ENCODE data around the gene HPS4.

The HPS4 gene

DNA sequence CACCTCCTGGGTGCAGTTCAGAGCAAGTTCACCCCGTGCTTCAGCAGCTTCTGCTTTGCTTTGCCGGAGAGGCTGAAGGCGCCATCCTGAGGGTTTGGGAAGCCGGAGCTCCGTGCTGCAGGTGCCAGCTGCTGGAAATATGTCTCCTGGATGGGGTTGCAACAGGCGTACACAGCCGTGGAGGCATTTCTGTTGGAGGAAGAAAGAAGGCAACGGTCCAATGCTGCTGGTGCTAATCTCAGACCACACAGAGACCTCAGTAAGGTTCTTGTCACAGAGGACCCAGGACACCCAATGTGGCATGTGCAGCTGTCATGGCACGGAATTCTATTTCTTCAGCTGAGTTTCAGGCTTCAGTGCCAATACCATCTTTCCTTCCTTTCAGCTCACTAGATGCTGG is 30.4 kb downstream of the HPS4 start:
- Histone ChIP-seq H3K4me1 (ENCODE audit: control insufficient read depth, insufficient read depth, low read length, poor library complexity, severe bottlenecking) (no peaks in the 10 kb centered on the region), H3K27ac (ENCODE audit: low read depth, low read length, severe bottlenecking) (no peak overlapping the region), H3K36me3 (ENCODE audit: control insufficient read depth, insufficient read depth, low read length) (peaks cover 57% of the 10 kb centered on the region), H3K4me3 (ENCODE audit: extremely low read depth, insufficient read depth, low read length, poor library complexity, severe bottlenecking) (no peak overlapping the region), H3K9me3 (ENCODE audit: control insufficient read depth, low read length) (no peaks in the 10 kb centered on the region)
- WGBS, 2 experiments (ENCODE audit: insufficient coverage in 2 of 2): 92 to 95% methylated on average over 8 to 9 of the region's 9 CpGs

DNA sequence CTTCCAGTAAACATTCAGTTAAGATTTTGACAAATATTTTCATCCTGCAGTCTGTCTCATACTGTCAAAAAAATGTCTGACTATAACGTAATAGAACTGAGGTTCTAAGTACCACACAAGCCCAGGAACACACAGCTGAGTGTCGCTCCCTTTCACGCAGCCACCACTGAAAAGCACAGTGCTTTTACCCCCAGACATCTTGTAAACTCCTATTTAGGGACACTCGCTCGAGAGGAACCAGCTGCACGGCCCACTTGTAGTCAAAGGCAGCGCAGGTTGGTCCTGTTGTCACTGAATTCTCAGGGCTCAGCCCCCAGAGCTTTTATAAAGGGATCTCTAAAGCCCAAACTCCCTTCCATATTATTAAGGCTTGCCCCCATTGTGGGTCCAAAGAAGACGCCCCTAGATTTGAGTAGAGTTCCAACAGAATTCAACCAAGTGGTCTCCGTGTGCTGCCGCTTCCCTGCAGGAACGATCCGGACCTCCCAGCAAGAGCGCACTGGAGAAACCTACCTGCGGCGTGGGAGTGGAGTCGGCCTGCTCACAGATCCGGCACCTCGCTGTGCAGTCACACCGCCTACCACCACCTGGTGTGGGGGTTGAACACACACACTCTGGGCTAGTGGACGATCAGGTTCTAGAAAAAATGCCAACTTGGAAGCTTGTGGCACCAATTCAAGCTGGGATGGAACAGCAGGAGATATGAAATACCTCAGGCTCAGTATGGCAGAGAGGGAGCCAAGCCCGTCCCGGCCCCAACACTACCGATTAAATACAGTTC is 31.2 kb downstream of the HPS4 start:
- H3K4me1 ChIP-seq (ENCODE audit: control insufficient read depth, insufficient read depth, low read length, poor library complexity, severe bottlenecking): no peaks in the 10 kb centered on the region
- 95 to 97% methylated on average over 20 to 21 of the region's 23 CpGs for WGBS, 2 experiments (ENCODE audit: insufficient coverage in 2 of 2)
- H3K27ac ChIP-seq (ENCODE audit: low read depth, low read length, severe bottlenecking): no peak overlapping the region
- H3K36me3 ChIP-seq (ENCODE audit: control insufficient read depth, insufficient read depth, low read length): peaks cover 51% of the 10 kb centered on the region
- H3K4me3 ChIP-seq (ENCODE audit: extremely low read depth, insufficient read depth, low read length, poor library complexity, severe bottlenecking): no peak overlapping the region
- no peaks in the 10 kb centered on the region for H3K9me3 ChIP-seq (ENCODE audit: control insufficient read depth, low read length)

DNA sequence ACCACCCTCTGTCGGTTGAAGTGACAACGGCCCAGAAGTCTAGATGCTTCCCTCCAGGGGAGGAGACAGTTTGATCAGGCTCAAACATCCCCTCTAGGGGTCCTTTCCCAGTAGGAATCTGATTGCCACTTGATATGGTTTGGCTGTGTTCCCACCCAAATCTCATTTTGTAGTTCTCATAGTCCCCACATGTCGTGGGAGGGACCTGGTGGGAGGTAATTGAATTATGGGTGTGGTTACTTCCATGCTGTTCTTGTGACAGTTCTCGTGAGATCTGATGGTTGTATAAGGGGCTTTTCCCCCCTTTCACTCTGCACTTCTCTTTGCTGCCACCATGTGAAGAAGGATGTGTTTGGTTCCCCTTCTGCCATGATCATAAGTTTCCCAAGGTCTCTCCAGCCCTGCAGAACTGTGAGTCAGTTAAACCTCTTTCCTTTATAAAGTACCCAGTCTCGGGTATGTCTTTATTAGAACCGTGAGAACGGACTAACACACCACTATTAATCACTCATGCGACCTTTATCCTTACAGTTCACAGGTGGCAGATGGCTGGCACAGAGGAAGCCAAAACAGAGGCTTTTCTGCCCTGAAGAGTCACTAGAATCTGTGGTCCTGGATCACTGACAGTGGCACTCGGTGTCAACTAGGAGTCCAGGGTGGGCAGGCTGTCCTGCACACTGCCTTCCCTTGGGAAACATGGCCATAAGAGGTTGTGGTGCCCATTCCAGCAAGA is 33.0 kb downstream of the HPS4 start:
- WGBS, 2 experiments (ENCODE audit: insufficient coverage in 2 of 2): 91 to 98% methylated on average over 5 of the region's 9 CpGs

DNA sequence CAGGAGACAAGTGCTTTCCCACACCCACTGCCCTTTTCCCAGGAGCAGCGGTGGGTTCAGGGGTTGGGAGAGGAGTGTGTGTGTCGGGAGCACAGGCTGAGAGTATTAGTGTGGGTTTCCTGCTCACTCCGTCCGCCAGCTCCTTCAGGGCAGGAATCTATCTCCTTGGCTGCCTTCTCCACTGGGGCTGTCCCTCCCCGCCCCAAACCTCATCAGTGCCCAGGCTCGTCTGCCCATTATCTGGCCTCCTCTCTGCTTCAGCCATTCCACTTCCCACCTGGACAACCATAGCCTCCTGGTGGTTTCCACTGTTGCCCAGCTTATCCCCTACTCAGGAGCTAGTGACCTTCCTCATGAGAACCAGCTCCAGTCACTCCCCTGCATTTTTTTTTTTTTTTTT is 34.6 kb downstream of the HPS4 start:
- H3K9me3 ChIP-seq (ENCODE audit: control insufficient read depth, low read length): no peaks in the 10 kb centered on the region
- no peaks in the 10 kb centered on the region for H3K4me1 ChIP-seq (ENCODE audit: control insufficient read depth, insufficient read depth, low read length, poor library complexity, severe bottlenecking)
- H3K27ac ChIP-seq (ENCODE audit: low read depth, low read length, severe bottlenecking): no peak overlapping the region
- H3K36me3 ChIP-seq (ENCODE audit: control insufficient read depth, insufficient read depth, low read length): peaks cover 32% of the 10 kb centered on the region
- WGBS, 2 experiments (ENCODE audit: insufficient coverage in 2 of 2): 88 to 93% methylated on average over 2 to 4 of the region's 6 CpGs
- H3K4me3 ChIP-seq (ENCODE audit: extremely low read depth, insufficient read depth, low read length, poor library complexity, severe bottlenecking): no peak overlapping the region

More for the DNA sequence above, 33.0 kb downstream of the HPS4 start:
- H3K4me1 ChIP-seq (ENCODE audit: control insufficient read depth, insufficient read depth, low read length, poor library complexity, severe bottlenecking): no peaks in the 10 kb centered on the region
- H3K4me3 ChIP-seq (ENCODE audit: extremely low read depth, insufficient read depth, low read length, poor library complexity, severe bottlenecking): no peak overlapping the region
- H3K9me3 ChIP-seq (ENCODE audit: control insufficient read depth, low read length): no peaks in the 10 kb centered on the region
- no peak overlapping the region for H3K27ac ChIP-seq (ENCODE audit: low read depth, low read length, severe bottlenecking)
- peaks cover 37% of the 10 kb centered on the region for H3K36me3 ChIP-seq (ENCODE audit: control insufficient read depth, insufficient read depth, low read length)

DNA sequence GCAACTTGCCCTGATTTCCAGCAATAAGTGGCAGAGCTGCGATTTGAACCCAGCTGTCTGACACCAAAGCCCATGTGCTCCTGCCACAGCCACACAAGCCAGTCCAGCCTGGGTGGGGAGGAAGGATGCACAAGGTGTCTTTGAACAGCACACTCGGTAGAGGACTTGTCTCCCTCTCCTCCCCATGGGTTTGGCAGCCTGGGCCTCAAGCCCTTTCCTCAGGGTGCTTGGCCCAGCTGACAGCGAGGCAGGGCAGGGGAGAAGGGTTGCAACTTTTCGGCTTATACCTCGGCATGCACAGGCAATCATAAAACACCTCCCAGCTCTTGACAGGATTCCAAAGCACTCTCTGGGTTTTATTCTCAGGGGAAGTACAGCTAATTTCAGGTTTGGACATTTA is 35.2 kb downstream of the HPS4 start:
- Histone ChIP-seq H3K4me1 (ENCODE audit: control insufficient read depth, insufficient read depth, low read length, poor library complexity, severe bottlenecking) (no peaks in the 10 kb centered on the region), H3K27ac (ENCODE audit: low read depth, low read length, severe bottlenecking) (no peak overlapping the region), H3K4me3 (ENCODE audit: extremely low read depth, insufficient read depth, low read length, poor library complexity, severe bottlenecking) (no peak overlapping the region), H3K9me3 (ENCODE audit: control insufficient read depth, low read length) (no peaks in the 10 kb centered on the region), H3K36me3 (ENCODE audit: control insufficient read depth, insufficient read depth, low read length) (peaks cover 26% of the 10 kb centered on the region)
- 84% methylated on average over 5 of the region's 5 CpGs; no CpG with 5 or more reads in 1 of the 2 experiments for WGBS, 2 experiments (ENCODE audit: insufficient coverage in 2 of 2)

DNA sequence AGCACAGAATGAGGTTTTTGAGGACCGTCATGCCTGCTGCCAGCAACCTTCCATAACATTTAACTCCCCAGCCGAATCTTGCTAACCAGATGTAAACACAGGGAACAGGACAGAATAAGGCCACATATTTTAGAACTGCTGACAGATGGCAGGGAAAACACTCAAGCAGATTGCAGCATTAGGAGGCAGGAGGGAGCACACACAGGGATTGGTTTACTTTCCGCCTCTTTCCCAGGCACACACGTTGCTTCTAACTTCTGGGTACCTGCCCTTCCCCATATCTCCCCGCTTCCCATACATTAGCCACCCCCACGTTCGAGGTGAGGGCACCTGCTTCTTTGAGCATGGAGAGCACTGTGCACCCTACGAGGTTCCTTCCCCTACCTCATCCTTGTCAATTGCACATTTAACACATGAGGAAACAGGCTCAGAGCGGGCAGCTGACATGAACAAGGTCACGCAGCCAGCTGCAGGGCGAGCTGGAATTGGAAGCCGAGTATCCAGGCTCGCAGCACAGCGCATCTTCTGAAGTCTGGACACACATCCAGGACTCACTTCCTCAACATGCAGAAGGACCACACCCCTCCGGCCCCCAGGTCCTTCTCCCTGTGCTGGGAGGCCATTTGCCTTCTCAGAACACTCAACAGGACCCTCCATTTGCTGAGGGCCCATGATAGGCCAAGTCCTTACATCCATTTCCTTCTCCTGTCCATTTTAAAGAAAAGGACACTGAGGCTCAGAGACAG is 35.8 kb downstream of the HPS4 start:
- Histone ChIP-seq H3K9me3 (ENCODE audit: control insufficient read depth, low read length) (no peaks in the 10 kb centered on the region), H3K36me3 (ENCODE audit: control insufficient read depth, insufficient read depth, low read length) (peaks cover 20% of the 10 kb centered on the region), H3K27ac (ENCODE audit: low read depth, low read length, severe bottlenecking) (no peak overlapping the region), H3K4me3 (ENCODE audit: extremely low read depth, insufficient read depth, low read length, poor library complexity, severe bottlenecking) (no peak overlapping the region), H3K4me1 (ENCODE audit: control insufficient read depth, insufficient read depth, low read length, poor library complexity, severe bottlenecking) (no peaks in the 10 kb centered on the region)
- 88 to 94% methylated on average over 11 to 14 of the region's 15 CpGs for WGBS, 2 experiments (ENCODE audit: insufficient coverage in 2 of 2)

DNA sequence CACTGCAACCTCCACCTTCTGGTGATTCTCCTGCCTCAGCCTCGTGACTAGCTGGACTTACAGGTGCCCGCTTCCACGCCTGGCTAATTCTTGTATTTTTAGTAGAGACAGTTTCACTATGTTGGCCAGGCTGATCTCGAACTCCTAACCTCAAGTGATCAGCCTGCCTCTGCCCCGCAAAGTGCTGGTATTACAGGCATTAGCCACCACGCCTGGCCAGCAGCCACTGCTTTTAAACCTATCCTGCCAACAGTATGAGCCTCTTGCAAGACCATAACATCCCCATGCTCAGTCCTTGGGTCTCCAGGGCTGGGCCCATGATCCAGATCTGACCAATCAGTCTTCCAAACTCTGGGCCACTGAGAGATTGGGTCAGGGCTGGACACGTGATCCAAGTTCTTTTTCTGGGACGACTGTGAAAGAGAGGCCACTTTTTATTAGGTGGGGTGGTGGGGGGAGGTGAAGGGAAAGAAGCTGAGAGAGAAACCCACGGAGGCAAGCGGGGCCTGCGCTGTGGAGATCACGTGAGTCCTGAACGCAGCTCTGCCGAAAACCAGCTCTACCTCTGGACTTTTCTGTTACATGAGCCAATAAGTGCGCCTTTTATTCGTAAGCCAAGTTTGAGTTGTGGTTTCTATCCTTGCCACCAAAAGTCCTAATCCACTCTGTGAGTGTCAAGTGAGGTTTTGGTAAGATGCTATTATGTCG is 36.6 kb downstream of the HPS4 start:
- 92 to 95% methylated on average over 13 to 16 of the region's 17 CpGs for WGBS, 2 experiments (ENCODE audit: insufficient coverage in 2 of 2)
- H3K4me3 ChIP-seq (ENCODE audit: extremely low read depth, insufficient read depth, low read length, poor library complexity, severe bottlenecking): no peak overlapping the region
- H3K36me3 ChIP-seq (ENCODE audit: control insufficient read depth, insufficient read depth, low read length): peaks cover 12% of the 10 kb centered on the region
- H3K9me3 ChIP-seq (ENCODE audit: control insufficient read depth, low read length): no peaks in the 10 kb centered on the region
- no peaks in the 10 kb centered on the region for H3K4me1 ChIP-seq (ENCODE audit: control insufficient read depth, insufficient read depth, low read length, poor library complexity, severe bottlenecking)
- no peak overlapping the region for H3K27ac ChIP-seq (ENCODE audit: low read depth, low read length, severe bottlenecking)

DNA sequence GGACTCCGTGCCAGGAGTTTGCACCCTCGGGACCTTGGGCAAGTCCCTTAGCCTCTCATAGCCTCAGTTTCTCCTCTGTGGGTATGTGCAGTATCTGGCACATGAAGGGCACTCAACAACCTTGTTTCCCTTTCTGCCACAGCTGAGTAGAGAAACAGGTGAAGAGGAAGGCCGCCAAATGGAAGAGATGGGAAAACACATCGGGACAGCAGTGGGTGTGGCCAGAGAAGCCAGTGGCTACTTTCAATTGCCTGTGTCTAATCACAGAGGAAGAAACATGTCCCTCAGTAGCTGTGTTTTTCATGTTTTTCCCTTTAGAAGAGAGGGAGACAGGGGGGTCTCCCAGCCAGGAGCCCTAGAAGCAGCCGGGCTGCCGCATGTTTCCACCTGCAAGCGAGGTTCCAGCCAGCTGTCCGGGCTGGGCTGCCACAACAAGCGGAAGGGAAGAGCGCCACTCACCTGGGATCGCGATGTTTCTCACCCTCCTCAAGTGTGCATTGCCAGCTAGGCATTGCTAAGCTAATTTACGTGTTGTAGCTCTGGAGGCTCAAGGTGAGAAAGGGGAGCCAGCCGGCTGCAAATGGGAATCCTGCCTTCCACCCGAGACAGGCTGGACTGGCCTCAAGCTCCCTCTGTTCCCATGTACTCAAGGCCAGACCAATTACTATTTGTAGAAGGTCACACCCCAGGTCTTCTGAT is 37.9 kb downstream of the HPS4 start:
- Histone ChIP-seq H3K4me3 (ENCODE audit: extremely low read depth, insufficient read depth, low read length, poor library complexity, severe bottlenecking) (no peak overlapping the region), H3K4me1 (ENCODE audit: control insufficient read depth, insufficient read depth, low read length, poor library complexity, severe bottlenecking) (no peaks in the 10 kb centered on the region), H3K36me3 (ENCODE audit: control insufficient read depth, insufficient read depth, low read length) (peaks cover 4% of the 10 kb centered on the region), H3K27ac (ENCODE audit: low read depth, low read length, severe bottlenecking) (no peak overlapping the region), H3K9me3 (ENCODE audit: control insufficient read depth, low read length) (no peaks in the 10 kb centered on the region)
- 87 to 93% methylated on average over 13 to 15 of the region's 15 CpGs for WGBS, 2 experiments (ENCODE audit: insufficient coverage in 2 of 2)

DNA sequence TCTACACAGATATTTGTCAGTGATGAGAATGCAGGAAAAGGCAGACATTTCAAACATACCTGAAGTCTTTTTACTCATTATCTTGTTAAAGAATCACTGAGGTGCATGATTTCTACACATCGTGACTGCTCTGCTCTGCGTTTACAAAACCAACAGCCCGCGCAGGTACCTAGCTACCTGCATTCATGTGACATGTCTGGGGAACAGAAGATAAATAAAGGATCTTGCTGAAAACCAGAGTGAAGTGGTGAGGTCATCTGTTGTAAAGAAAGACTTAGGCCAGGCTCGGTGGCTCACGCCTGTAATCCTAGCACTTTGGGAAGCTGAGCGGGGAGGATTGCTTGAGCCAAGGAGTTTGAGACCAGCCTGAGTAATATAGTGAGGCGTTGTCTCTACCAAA is 38.8 kb downstream of the HPS4 start:
- Histone ChIP-seq H3K4me3 (ENCODE audit: extremely low read depth, insufficient read depth, low read length, poor library complexity, severe bottlenecking) (no peak overlapping the region), H3K36me3 (ENCODE audit: control insufficient read depth, insufficient read depth, low read length) (no peaks in the 10 kb centered on the region), H3K27ac (ENCODE audit: low read depth, low read length, severe bottlenecking) (no peak overlapping the region), H3K4me1 (ENCODE audit: control insufficient read depth, insufficient read depth, low read length, poor library complexity, severe bottlenecking) (no peaks in the 10 kb centered on the region), H3K9me3 (ENCODE audit: control insufficient read depth, low read length) (no peaks in the 10 kb centered on the region)
- WGBS, 2 experiments (ENCODE audit: insufficient coverage in 2 of 2): 96 to 97% methylated on average over 7 to 8 of the region's 8 CpGs

Measured in mesodermal cell (in vitro differentiated cells).